GM12872 (cell line): ENCODE measurements around the gene FN3K.

ENCODE experiments used
- TF ChIP-seq, protein P1 (sequence below): IDR thresholded peaks from 3 replicates; pipeline ENCODE4 v1.5.1; 2011; ENCODE audit warnings: low read depth, mild to moderate bottlenecking, low read length, moderate library complexity; ENCODE audit not compliant: insufficient read depth

The FN3K gene

GRCh38 chr17:82776454-82776853 lies 41.0 kb downstream of the FN3K start:
- TF ChIP-seq, protein P1, sequence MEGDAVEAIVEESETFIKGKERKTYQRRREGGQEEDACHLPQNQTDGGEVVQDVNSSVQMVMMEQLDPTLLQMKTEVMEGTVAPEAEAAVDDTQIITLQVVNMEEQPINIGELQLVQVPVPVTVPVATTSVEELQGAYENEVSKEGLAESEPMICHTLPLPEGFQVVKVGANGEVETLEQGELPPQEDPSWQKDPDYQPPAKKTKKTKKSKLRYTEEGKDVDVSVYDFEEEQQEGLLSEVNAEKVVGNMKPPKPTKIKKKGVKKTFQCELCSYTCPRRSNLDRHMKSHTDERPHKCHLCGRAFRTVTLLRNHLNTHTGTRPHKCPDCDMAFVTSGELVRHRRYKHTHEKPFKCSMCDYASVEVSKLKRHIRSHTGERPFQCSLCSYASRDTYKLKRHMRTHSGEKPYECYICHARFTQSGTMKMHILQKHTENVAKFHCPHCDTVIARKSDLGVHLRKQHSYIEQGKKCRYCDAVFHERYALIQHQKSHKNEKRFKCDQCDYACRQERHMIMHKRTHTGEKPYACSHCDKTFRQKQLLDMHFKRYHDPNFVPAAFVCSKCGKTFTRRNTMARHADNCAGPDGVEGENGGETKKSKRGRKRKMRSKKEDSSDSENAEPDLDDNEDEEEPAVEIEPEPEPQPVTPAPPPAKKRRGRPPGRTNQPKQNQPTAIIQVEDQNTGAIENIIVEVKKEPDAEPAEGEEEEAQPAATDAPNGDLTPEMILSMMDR = no peak

DNA sequence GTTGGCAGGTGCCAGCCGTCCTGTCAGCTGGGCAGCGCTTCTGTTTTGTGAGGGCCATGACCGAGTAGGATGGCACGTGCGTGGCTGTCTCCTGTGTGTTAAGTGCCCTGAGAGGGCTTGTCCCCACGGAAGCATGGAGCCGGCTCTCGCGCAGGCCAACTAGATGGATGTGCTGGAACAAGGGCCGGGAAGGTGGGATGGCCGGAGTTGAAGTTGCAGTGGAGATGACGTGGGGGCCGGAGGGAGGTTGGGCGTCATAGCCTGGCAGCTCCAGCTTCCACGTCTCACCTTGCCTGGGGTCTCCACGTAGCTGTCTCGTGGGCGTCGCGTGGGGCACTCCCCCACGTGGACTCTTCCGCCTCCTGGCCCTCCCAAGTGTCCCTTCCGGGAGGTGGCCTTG lies 44.1 kb downstream of the FN3K start:
- TF ChIP-seq, protein P1 = no peak

GRCh38 chr17:82780195-82780594 lies 44.8 kb downstream of the FN3K start:
- TF ChIP-seq, protein P1 = no peak

- TF ChIP-seq, protein P1 = no peak
These were observed 45.8 kb downstream of the FN3K start for GRCh38 chr17:82780971-82781893.

- TF ChIP-seq, protein P1 = peak; percentile 100
These were observed 46.5 kb downstream of the FN3K start for GRCh38 chr17:82781894-82782274.

DNA sequence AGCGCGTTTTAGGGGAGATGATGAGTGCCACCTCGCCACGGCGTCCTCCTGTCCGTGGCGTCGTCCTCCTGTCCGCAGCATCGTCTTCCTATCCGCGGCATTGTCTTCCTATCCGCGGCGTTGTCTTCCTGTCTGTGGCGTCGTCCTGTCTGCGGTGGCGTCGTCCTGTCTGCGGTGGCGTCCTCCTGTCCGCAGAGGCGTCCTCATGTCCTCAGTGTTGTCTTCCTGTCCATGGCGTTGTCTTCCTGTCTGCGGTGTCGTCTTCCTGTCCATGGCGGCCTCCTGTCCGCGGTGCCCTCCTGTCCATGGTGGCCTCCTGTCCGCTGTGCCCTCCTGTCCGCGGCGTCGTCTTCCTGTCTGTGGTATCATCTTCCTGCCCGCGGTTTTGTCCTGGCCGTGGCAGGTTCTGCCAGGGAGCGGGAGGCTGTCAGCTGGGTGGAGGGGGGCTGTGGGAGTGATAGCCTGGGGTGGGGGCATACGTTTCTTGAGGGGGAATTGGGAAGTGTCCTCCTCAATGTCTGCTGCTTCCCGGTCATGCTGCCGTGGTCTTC lies 47.3 kb downstream of the FN3K start:
- TF ChIP-seq, protein P1 = no peak

DNA sequence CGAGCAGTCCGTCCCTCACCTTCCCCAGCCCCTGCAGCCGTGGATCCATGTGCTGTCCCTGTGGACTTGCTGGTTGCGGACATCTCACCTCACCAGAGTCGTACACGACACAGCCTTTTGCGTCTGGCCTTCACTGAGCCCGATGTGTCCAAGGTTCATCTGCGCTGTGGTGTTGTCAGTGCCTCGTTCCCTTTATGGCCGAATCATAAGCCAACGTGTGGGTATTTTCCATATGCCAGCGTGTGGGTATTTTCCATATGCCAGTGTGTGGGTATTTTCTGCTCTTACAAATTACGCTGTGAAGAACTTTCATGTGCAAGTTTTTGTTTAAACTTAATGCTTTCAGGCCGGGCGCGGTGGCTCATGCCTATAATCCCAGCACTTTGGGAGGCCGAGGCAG lies 48.1 kb downstream of the FN3K start:
- TF ChIP-seq, protein P1 = no peak
